ENCODE results near the gene SDC3.

DNA sequence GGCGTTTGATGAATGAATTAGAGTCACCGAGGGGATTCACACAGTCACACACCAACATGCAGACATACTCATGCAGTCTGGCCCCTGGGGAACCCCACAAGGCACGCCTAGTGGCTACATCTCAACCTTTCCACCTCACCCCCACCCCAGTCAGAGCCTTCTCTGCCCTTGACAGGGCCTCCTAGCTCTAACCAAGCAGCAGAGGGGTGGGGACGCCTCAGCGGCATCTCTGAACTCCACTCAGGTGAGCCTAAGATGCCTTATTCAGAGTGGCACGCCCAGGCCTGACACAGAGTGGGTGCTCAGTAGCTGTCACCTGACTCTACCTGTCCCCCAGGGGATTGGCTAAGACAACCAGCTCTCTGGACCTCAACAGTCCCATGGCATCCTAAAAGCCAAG is 3.7 kb upstream of the SDC3 start:
- TF ChIP-seq EZH2 (IDR thresholded peaks at IDR 0.05; ENCODE audit: borderline replicate concordance, low read depth, low read length, poor library complexity, severe bottlenecking) = no peak
- TF ChIP-seq, protein P1, sequence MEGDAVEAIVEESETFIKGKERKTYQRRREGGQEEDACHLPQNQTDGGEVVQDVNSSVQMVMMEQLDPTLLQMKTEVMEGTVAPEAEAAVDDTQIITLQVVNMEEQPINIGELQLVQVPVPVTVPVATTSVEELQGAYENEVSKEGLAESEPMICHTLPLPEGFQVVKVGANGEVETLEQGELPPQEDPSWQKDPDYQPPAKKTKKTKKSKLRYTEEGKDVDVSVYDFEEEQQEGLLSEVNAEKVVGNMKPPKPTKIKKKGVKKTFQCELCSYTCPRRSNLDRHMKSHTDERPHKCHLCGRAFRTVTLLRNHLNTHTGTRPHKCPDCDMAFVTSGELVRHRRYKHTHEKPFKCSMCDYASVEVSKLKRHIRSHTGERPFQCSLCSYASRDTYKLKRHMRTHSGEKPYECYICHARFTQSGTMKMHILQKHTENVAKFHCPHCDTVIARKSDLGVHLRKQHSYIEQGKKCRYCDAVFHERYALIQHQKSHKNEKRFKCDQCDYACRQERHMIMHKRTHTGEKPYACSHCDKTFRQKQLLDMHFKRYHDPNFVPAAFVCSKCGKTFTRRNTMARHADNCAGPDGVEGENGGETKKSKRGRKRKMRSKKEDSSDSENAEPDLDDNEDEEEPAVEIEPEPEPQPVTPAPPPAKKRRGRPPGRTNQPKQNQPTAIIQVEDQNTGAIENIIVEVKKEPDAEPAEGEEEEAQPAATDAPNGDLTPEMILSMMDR (conservative IDR thresholded peaks at IDR 0.05; ENCODE audit: low read depth, low read length) = no peak
